Anterior cingulate cortex (tissue), 58 donors: Measurements from ENCODE around the gene TNFSF12.

Experiments used
- DNase-seq, 58 donors: peaks; one replicate each; lab custom pipeline; 2025; lab: John Stamatoyannopoulos, UW

TNFSF12 gene

DNA sequence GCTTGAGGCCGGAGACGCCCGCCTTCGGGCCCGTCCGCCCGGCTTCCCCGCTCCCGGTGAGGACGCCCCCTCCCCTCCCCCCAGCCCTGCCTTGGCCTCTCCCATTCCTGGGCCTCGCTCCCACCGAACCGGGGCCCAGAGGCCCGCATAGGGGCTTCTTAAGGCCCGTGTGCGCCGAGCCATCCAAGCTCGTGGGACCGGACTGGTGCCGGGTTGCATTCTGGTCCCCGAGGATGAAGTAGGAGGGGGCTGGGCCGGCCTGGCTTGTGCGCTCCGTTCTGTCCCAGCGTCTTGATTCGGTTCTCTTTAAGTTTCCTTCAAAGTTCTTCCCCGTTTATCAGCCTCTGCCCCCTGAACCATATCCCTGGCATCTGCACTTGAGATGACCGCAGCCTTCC is 13.3 kb downstream of the TNFSF12 start:
- DNase-seq: no peak

DNA sequence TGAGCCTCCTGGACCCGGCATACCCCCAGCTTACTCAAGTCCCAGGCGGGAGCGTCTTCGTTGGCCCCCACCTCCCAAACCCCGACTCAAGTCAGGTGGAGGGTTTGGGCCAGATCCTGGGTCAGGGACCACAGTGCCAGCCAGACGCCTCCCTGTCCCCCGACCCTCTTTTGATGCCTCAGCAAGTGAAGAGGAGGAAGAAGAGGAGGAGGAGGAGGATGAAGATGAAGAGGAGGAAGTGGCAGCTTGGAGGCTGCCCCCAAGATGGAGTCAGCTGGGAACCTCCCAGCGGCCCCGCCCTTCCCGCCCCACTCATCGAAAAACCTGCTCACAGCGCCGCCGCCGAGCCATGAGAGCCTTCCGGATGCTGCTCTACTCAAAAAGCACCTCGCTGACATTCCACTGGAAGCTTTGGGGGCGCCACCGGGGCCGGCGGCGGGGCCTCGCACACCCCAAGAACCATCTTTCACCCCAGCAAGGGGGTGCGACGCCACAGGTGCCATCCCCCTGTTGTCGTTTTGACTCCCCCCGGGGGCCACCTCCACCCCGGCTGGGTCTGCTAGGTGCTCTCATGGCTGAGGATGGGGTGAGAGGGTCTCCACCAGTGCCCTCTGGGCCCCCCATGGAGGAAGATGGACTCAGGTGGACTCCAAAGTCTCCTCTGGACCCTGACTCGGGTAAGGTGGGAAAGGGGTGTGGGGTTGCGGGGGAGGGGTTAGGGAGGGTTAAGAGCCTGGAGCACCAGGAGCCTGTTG is 14.4 kb downstream of the TNFSF12 start:
- no peak for DNase-seq

DNA sequence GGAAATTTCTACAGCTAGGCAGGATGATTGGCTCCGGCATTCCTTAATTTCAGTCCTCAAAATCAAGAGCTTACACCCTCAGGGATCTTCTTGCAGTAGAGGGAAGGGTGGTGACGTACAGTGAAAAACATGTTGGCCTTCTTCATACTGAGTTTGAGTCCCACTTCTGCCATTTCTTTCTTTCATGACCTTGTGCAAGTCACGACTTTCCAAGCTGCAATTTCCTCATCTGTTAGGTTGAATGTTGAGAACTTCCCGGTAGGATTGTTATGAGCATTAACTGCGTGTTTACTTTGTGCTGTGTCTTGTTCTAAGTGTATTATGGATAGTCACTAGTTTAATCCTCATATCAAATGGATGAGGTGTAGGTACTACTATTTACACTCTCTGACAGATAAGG is 20.7 kb downstream of the TNFSF12 start:
- no peak for DNase-seq

DNA sequence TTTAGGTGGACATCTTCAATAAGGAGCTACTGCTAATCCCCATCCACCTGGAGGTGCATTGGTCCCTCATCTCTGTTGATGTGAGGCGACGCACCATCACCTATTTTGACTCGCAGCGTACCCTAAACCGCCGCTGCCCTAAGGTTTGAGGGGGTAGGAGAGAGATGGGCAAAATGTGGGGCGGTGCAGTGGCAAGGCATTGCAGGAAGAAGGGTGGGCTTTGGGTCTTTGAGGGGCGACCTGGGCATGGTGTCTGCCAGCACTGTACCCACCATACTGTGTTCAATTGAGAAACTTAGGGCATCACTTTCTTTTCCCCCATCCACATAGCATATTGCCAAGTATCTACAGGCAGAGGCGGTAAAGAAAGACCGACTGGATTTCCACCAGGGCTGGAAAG is 21.5 kb downstream of the TNFSF12 start:
- no peak for DNase-seq

DNA sequence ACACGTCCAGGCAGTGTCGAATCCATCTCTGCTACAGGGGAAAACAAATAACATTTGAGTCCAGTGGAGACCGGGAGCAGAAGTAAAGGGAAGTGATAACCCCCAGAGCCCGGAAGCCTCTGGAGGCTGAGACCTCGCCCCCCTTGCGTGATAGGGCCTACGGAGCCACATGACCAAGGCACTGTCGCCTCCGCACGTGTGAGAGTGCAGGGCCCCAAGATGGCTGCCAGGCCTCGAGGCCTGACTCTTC is 23.4 kb downstream of the TNFSF12 start:
- DNase-seq: no peak

DNA sequence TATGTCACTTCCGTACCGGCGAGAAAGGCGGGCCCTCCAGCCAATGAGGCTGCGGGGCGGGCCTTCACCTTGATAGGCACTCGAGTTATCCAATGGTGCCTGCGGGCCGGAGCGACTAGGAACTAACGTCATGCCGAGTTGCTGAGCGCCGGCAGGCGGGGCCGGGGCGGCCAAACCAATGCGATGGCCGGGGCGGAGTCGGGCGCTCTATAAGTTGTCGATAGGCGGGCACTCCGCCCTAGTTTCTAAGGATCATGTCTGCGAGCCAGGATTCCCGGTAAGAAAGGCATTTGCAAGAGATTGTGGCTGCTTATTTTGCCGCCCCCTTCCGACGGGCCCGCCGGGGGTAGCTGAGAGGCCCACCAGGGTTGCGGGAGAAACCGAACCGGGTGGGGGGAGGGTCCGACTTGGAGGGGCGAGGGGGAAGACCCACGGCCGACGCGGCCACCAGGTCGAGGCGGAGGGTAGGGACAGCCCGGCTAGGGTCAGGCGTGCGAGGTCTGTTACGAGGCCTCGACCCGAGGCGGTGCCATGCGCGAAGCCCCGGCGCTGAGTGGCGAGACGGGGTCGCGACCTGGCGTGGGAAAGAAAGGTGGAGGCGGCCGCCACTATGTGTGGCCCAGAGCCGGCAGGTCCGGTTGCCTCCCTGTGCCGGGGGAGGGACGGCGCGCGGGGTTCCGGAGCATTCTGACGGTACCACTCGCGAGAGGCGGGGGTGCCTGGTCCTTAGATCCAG is 23.9 kb downstream of the TNFSF12 start:
- DNase-seq: peak; percentile 88 to 100 (median 100)

DNA sequence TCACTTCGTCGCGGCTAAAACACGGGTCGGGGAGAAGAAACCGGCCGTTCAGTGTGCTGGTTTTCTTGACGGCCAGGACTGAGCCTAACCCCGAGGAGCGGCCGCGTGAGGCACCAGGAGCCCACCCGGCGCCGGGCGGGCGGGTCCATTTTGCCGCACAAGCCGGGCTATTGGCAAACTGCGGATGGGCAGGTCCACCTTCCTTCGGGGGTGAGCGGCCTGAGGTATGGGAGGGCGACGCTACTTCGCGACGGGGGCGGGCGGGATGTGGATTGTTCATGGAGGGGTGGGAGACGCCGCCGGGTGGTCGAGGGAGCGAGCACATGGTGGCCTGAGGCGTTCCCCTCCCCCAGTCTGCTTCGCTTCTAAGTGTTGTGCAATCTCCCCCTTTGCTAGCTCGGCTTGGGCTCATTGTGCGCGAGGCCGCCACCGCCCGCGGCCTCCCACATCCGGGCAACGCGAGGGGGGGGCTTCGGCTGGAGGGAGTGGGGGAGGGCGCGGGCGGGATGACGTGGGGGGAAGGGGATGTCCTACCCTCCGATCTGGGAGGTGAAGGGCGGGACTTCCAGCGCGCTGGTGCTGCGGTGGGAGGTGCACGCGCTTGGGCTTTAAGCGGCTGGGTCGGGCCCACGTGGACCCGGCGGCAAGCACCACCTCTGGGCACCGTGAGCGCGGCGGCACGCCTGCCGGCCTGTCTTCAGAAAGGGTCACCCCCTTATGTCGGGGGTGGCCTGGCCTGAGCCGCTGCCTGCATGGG is 24.6 kb downstream of the TNFSF12 start:
- DNase-seq: peak in 56 of 58 donors; percentile 44 to 92 (median 84)

DNA sequence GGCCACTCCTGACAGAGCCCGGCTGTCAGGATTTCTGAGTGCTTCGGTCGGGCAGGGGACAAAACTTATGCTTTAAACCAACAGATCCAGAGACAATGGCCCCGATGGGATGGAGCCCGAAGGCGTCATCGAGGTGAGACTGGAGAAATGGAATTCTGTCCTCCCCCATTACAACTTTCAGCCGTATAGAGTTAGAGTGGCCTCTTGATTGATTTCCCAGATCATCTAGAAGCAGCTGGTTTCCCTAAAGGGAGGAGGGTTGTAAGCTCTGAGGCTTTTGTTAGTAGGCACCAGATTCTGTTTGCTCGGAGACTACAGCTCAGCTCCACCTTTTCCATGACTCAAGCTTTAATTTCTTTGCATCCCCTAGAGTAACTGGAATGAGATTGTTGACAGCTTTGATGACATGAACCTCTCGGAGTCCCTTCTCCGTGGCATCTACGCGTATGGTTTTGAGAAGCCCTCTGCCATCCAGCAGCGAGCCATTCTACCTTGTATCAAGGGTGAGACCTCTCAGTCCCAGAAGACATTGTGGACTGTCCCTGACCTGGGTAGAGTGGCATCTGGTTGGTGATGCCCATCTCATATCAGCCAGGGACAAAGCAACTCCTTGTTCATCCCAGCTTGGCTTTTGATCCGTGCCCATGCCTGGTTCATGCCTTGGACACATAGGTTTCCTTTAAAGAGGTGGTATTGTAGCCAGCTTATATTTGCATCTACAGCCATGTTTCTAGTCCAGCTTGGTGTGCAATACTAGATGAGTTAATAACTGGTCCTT is 25.5 kb downstream of the TNFSF12 start:
- no peak for DNase-seq

DNA sequence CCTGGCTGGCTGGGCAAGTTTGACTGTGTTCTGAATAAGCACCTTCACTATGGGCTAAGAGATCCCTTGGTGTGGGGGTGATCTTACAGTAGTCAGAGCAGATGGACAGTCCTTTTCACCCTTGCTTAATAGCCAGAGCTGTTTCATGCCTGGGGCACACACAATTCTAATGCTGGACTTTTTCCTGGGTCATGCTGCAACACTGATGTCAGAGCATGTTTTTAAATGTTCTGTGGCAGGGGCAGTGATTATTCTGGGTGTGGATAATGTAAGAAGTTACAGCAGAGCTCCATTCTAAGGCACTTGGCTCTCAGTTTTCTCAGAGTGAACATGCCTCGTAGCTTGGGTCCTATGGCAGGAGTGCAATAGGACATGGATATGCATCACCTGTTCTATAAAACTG is 26.6 kb downstream of the TNFSF12 start:
- no peak for DNase-seq

DNA sequence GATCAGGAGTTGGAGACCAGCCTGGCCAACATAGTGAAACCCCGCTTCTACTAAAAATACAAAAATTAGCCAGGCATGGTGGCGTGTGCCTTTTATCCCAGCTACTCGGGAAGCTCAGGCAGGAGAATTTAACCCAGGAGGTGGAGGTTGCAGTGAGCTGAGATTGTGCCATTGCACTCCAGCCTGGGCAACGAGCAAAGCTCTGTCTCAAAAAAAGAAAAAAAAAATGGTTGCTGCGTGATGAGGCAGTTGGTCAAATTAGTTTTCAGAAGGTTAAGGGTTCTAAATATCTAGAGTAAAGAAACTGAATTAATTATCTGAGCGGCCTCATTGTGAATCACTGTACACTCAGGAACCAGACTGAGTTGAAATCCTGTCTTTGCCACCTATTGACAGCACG is 27.1 kb downstream of the TNFSF12 start:
- DNase-seq: no peak

DNA sequence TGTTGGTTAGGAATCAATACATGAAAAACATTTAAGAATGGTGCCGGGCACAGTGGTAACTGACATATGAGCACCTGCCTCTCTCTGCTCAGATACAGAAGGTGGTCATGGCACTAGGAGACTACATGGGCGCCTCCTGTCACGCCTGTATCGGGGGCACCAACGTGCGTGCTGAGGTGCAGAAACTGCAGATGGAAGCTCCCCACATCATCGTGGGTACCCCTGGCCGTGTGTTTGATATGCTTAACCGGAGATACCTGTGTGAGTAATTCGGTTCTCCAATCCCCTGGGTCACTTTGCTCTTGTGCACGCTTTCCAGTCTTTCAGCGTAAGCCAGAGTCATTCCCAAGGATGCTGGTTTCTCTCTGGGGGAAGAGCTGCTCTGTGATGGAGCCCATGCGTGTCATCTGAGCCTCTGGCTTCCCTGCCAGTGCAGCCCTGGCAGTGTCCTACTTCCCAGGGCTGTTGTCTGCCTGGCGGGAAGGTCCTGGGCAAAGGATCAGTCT is 27.6 kb downstream of the TNFSF12 start:
- DNase-seq: peak in 1 of 58 donors; percentile 23

DNA sequence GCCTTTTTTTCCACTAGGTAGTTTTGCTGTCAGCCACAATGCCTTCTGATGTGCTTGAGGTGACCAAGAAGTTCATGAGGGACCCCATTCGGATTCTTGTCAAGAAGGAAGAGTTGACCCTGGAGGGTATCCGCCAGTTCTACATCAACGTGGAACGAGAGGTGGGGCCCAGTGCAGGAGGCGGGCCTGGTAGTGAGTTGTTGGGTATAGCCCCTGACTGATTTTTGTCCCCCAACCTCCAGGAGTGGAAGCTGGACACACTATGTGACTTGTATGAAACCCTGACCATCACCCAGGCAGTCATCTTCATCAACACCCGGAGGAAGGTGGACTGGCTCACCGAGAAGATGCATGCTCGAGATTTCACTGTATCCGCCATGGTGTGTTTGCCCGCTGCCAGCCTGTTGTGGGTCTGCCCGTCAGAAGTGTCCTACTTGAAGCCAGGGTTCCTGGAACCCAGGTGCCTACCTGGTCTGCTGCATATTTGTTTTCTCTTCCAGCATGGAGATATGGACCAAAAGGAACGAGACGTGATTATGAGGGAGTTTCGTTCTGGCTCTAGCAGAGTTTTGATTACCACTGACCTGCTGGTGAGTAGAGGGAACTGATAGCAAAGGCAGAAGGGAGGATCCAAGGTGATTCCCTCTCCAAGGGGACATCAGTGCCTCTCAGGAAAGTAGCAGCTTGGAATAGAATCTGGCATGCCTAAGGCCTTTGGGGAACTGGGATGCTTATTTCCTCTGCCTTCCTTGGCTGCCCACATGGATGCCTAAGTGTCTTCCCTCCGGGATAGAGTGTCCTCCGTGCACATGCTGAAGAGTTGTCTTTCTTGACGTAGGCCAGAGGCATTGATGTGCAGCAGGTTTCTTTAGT is 28.7 kb downstream of the TNFSF12 start:
- no peak for DNase-seq

DNA sequence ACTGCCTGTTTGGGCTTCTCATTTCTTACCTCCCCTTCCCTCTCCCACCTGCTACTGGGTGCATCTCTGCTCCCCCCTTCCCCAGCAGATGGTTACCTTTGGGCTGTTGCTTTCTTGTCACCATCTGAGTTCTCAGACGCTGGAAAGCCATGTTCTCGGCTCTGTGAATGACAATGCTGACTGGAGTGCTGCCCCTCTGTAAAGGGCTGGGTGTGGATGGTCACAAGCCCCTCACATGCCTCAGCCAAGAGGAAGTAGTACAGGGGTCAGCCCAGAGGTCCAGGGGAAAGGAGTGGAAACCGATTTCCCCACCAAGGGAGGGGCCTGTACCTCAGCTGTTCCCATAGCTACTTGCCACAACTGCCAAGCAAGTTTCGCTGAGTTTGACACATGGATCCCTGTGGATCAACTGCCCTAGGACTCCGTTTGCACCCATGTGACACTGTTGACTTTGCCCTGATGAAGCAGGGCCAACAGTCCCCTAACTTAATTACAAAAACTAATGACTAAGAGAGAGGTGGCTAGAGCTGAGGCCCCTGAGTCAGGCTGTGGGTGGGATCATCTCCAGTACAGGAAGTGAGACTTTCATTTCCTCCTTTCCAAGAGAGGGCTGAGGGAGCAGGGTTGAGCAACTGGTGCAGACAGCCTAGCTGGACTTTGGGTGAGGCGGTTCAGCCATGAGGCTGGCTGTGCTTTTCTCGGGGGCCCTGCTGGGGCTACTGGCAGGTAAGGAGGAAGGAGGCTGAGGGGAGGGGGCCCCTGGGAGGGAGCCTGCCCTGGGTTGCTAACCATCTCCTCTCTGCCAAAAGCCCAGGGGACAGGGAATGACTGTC is 30.4 kb downstream of the TNFSF12 start, which contains the start of gene CD68:
CD68 (plus strand) TSS at position 638 of the 833 bp plus-strand sequence; CDS start at position 678, 40 bp downstream.
- peak in 17 of 58 donors; percentile 9 to 75 (median 55) for DNase-seq

DNA sequence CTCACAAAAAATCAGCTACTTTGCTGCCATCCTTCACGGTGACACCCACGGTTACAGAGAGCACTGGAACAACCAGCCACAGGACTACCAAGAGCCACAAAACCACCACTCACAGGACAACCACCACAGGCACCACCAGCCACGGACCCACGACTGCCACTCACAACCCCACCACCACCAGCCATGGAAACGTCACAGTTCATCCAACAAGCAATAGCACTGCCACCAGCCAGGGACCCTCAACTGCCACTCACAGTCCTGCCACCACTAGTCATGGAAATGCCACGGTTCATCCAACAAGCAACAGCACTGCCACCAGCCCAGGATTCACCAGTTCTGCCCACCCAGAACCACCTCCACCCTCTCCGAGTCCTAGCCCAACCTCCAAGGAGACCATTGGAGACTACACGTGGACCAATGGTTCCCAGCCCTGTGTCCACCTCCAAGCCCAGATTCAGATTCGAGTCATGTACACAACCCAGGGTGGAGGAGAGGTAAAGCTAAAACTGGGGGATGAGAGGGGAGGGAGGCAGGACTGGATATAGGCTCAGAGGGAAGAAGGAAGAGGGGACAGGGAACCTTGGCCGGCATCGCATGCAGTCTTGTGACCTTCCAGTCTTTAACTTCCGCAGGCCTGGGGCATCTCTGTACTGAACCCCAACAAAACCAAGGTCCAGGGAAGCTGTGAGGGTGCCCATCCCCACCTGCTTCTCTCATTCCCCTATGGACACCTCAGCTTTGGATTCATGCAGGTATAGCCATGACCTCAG is 31.2 kb downstream of the TNFSF12 start:
- no peak for DNase-seq

DNA sequence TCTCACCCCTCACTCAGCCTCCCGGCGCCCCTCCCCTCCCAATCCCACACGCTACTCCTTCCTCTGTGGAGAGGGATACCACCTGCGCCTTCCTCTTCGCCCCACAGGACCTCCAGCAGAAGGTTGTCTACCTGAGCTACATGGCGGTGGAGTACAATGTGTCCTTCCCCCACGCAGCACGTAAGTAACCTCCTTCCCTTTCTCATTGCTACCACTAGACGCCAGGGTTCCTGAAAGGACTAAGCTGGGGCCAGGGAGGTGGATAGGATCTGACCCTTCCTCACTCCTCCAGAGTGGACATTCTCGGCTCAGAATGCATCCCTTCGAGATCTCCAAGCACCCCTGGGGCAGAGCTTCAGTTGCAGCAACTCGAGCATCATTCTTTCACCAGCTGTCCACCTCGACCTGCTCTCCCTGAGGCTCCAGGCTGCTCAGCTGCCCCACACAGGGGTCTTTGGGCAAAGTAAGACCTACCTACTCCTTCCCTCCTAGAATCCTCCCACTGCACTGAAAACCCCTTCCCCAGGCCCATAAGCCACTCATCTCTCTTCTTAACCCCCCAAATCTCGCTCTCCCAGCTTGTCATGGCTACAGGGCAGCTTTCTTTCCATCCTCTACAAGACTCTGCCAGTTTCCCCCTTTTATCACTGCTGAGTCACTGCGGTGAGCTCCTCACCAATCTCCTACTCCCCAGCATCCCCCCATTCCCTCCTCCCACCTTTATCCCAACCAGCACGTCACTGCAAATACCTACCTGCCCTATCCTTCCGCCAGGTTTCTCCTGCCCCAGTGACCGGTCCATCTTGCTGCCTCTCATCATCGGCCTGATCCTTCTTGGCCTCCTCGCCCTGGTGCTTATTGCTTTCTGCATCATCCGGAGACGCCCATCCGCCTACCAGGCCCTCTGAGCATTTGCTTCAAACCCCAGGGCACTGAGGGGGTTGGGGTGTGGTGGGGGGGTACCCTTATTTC is 32.0 kb downstream of the TNFSF12 start:
- DNase-seq: no peak
